ENCODE data around the gene THRB. TPM values are rescaled to one million over a fixed set of nuclear protein-coding genes. Genes with fewer than 3 reads are reported as not detected.

THRB gene
- total RNA-seq, 4 donors from 2014 or later: 6.3 to 10.3 (median 8.5) TPM

DNA sequence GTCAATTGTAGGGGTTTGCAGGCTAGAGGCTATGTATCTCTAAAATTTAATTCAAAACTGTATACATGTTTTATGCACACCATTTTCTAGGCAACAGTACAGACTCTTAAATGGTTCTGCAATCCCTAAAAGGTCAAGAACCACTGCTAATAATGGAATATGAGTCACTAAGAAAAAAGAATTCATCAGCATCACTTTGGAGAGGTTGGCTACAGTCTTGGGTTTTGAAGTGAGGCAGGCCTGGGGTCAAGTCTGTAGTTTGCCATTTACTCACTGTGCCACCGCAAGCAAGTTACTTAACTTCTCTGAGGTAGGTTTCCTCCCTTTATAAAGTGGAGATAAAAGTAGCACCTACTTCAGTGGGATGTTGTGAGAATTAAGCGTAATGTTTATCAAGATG is 33.7 kb downstream of the THRB start:
- no peaks in the 10 kb centered on the region for H3K4me1 ChIP-seq
- no peaks in the 10 kb centered on the region for H3K27me3 ChIP-seq
- H3K4me3 ChIP-seq: no peak overlapping the region
- peaks cover 0 to 2% (median 0%) of the 10 kb centered on the region in 4 donors for H3K9me3 ChIP-seq
- no peak for DNase-seq (ENCODE audit: low spot score in 2 of 2)
- no peak overlapping the region for H3K27ac ChIP-seq
- no peaks in the 10 kb centered on the region for H3K36me3 ChIP-seq
- TF ChIP-seq EP300 (IDR thresholded peaks at IDR 0.05): no peak
- TF ChIP-seq POLR2A (IDR thresholded peaks at IDR 0.05): no peak
- TF ChIP-seq, protein P1, sequence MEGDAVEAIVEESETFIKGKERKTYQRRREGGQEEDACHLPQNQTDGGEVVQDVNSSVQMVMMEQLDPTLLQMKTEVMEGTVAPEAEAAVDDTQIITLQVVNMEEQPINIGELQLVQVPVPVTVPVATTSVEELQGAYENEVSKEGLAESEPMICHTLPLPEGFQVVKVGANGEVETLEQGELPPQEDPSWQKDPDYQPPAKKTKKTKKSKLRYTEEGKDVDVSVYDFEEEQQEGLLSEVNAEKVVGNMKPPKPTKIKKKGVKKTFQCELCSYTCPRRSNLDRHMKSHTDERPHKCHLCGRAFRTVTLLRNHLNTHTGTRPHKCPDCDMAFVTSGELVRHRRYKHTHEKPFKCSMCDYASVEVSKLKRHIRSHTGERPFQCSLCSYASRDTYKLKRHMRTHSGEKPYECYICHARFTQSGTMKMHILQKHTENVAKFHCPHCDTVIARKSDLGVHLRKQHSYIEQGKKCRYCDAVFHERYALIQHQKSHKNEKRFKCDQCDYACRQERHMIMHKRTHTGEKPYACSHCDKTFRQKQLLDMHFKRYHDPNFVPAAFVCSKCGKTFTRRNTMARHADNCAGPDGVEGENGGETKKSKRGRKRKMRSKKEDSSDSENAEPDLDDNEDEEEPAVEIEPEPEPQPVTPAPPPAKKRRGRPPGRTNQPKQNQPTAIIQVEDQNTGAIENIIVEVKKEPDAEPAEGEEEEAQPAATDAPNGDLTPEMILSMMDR (IDR thresholded peaks at IDR 0.05): no peak
- 94 to 100% methylated on average over 2 of the region's 2 CpGs for WGBS, 2 donors

DNA sequence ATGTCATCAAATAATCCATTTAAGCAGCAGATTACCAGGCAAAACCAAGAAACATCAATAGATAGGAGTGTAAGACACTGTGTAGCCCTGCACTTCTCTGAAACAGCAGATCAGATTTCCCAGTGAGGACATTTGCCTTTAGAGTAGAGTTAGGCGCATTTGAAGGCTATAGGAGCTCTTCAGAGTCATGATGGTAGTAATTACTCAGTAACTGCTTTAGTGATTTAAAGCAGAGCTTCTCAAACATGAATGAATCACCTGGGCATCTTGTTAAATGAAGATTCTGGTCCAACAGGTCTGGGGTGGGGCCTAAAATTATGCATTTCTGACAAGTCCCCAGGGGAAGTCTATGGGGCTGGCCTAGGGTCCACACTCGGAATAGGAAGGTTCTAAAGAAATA is 36.9 kb downstream of the THRB start:
- H3K27me3 ChIP-seq: no peaks in the 10 kb centered on the region
- H3K4me1 ChIP-seq: no peaks in the 10 kb centered on the region
- 56 to 77% methylated on average over 2 of the region's 2 CpGs for WGBS, 2 donors
- DNase-seq (ENCODE audit: low spot score in 2 of 2): no peak
- no peaks in the 10 kb centered on the region for H3K9me3 ChIP-seq
- H3K36me3 ChIP-seq: no peaks in the 10 kb centered on the region
- H3K27ac ChIP-seq: no peak overlapping the region
- no peak overlapping the region for H3K4me3 ChIP-seq
- TF ChIP-seq POLR2A (IDR thresholded peaks at IDR 0.05): no peak
- TF ChIP-seq, protein P1 (IDR thresholded peaks at IDR 0.05): no peak

DNA sequence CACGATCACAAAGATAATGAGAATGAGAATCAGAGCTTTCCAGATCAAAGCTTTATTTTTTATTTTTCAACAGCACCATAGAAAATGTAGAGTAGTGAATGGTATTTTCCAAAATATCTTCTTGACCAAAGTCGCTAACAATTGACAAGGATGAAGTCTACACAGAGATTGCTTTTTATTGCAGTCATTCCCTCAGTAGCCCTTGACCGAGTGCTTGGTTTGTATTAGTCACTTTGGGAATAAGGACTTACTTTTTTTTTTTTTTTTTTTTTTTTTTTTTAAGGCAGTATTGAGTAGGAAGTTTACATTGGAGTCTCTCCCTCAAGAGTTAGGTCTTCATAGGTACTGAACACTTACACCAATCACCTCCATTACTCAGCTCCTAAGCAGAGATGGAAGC is 39.8 kb downstream of the THRB start:
- Histone ChIP-seq H3K36me3 (no peaks in the 10 kb centered on the region), H3K4me3 (no peak overlapping the region), H3K27me3 (no peaks in the 10 kb centered on the region), H3K9me3 (no peaks in the 10 kb centered on the region), H3K4me1 (peaks cover 0 to 5% (median 0%) of the 10 kb centered on the region in 4 donors), H3K27ac (no peak overlapping the region)
- 74 to 83% methylated on average over 3 of the region's 3 CpGs for WGBS, 2 donors
- TF ChIP-seq, protein P1 (IDR thresholded peaks at IDR 0.05): no peak
- TF ChIP-seq POLR2A (IDR thresholded peaks at IDR 0.05): no peak
- no peak for TF ChIP-seq EP300 (IDR thresholded peaks at IDR 0.05)
- no peak for DNase-seq (ENCODE audit: low spot score in 2 of 2)

DNA sequence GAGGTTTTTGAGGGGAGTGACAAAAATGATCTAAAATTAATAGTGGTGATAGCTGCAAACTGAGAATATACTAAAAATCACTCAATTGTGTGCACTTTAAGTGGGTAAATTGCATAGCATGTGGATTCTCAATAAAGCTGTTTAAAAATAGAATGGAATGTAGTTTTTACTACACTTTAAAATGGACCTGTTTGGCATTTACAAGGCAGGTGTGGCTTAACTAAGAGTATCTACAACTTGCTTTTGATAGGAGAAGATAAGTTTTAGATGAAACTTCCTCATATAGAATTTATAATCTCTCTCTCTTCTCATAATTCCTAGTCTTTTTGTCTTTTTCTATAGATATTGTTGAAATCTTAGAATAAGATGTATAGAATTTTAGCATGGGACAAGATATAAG is 40.3 kb downstream of the THRB start:
- Histone ChIP-seq H3K4me1 (peaks cover 0 to 5% (median 0%) of the 10 kb centered on the region in 4 donors), H3K9me3 (no peaks in the 10 kb centered on the region), H3K27ac (no peak overlapping the region), H3K27me3 (no peaks in the 10 kb centered on the region), H3K4me3 (no peak overlapping the region), H3K36me3 (no peaks in the 10 kb centered on the region)
- TF ChIP-seq, protein P1 (IDR thresholded peaks at IDR 0.05): no peak
- TF ChIP-seq POLR2A (IDR thresholded peaks at IDR 0.05) (no peak), EP300 (IDR thresholded peaks at IDR 0.05) (no peak)
- DNase-seq (ENCODE audit: low spot score in 2 of 2): no peak

DNA sequence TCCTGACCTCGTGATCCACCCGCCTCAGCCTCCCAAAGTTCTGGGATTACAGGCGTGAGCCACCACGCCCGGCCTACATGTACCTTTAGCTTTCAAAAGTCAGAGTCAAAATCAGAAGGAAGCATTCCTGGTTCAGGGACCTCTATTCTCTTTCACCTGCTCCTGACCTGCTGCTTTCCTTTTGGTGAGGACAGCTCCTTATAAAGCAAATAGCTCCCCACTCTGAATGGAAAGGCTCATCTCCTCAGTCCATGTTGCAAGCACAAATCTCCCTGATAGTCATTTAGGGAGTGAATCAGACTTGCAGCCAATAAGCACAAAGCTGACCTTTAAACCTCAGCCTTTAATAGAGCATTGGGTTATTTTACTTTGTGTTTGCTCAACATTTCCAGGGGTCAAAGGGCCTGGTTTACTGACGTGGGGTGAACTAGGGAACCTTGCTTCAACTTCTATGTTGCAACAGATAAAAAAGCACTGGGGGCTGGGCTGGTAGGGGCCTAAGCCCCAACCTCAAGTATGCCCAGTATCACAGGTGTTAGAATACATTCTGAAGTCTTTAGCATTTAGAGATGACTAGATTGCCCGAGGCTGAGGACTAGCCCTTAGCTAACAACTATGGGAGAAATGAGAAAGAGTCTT is 43.1 kb downstream of the THRB start:
- Histone ChIP-seq H3K36me3 (no peaks in the 10 kb centered on the region), H3K4me1 (peaks cover 0 to 5% (median 0%) of the 10 kb centered on the region in 4 donors), H3K27ac (no peak overlapping the region), H3K27me3 (no peaks in the 10 kb centered on the region), H3K9me3 (no peaks in the 10 kb centered on the region), H3K4me3 (no peak overlapping the region)
- 74 to 78% methylated on average over 7 of the region's 7 CpGs for WGBS, 2 donors
- TF ChIP-seq, protein P1 (IDR thresholded peaks at IDR 0.05): no peak
- TF ChIP-seq EP300 (IDR thresholded peaks at IDR 0.05) (no peak), POLR2A (IDR thresholded peaks at IDR 0.05) (no peak)
- DNase-seq (ENCODE audit: low spot score in 2 of 2): no peak
